GM21619 (cell line): ENCODE measurements around the gene CARM1.
"Not testable (repeated sequence)": the region's sequence is repeated elsewhere in the genome, so short reads cannot be mapped to it uniquely, and the experiment has no call there.

Experiments used
- ATAC-seq: cut with Tn5 transposase; IDR thresholded peaks from one replicate; pipeline ENCODE4 v1.9.1; 2021; ENCODE audit not compliant: unreplicated experiment

CARM1 gene

DNA sequence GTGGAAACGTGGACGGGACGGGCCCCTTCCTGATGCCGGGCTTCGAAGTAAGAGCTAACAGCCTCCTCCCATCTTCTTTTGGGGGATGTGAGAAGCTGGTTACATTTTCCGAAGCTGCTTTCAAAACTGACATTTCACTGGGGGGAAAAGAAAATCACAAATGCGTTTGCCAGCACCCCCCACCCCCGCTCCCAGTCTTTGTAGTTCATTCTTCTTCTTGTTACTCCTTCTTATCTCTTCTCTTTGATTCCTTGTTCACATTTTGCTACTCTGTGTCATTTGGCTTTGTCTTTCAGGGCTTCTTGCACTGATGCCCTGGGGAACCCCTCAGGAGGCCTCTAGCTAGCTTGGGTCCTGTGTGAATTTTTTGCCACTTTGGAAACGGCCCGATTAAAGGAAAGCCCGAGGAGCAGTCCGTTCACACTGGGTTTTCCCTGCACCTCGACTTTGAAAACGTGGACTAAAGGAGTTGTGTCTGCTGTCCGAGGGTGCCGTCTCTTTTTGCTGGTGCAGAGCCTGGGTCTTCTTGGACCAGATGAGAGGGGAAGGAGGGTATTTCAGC lies 1.3 kb downstream of the CARM1 start:
- ATAC-seq = no peak

DNA sequence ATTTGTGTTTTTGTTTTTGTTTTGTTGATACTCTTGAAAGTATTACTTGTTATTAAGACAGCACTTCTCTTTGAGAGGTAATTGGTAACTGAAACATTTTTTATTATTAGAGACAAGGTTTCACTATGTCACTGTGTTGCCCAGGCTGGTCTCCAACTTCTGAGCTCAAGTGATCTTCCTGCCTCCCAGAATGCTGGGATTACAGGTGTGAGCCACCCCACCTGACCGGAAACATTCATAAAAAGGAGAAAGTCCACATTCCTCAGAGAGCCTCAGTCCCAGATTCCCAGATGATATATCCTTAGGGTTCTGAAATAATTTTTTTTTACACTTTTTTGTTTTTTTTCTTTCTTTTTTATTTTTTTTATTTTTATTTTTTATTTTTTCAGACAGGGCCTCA lies 2.7 kb downstream of the CARM1 start:
- ATAC-seq = no peak

DNA sequence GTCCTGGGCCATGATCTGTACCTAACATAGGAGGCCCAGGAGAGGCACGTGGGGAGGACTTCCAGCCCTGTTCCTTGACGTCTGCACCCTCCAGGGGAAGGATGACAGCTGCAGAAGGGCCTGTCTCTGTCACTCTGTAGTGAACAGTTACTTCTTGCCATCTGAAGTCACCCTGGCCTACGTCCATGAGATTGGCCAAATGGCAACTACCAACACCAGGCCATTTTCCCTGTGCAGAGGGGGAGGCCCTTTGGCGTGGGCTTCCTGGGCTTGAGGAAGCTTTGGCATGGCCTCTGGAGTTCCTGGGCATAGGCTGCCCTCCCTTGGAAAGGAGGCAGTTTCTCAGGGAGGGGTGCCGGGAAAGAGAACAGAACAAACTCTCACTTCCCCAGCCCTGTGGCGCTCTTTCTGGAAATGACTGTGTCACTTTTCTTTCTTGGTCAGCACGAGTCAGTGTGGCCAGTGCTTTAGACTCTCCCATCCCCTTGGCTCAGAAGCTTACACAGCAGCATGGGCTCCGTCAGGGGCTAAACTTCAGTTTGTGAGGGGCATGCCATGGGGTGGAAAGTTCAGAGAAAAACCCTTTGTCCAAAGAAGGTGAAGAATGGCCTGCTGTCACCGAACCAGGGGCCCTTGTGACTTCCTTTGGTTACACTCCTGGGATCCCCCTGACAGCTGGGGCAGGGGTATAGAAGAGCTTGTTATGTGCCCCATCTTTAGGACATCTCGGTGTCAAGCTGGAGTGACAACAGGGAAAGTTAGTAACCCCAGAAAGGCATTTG lies 5.3 kb downstream of the CARM1 start:
- peak; percentile 55 for ATAC-seq

DNA sequence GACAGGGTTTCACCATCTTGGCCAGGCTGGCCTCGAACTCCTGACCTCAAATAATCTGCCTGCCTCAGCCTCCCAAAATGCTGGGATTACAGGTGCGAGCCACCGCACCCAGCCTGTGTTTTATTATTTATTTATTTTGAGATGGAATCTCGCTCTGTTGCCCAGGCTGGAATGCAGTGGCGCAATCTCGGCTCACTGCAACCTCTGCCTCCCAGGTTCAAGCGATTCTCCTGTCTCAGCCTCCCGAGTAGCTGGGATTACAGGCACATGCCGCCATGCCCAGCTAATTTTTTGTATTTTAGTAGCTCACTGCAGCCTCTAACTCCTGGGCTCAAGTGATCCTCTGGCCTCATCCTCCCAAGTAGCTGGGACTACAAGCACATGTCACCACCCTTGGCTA lies 6.3 kb downstream of the CARM1 start:
- ATAC-seq = not testable (repeated sequence)

DNA sequence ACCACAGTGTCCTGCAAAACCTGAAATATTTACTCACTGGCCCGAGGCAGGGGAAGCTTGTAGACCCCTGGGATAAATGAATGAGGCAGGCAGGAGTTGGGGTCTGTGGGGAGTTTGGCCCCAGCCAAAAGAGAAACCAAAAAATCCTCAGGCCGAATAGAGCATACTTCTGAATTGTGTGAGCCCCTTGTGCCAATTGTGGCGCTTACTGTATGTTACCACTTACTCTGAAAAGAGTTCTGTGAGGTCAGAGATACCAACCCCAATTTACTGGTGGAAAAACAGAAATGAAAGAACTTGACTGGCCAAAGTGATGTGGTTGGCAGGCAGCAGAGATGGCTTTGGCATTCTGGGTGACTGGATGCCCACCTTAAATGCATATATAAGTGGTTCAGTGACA lies 6.9 kb downstream of the CARM1 start:
- ATAC-seq = no peak

DNA sequence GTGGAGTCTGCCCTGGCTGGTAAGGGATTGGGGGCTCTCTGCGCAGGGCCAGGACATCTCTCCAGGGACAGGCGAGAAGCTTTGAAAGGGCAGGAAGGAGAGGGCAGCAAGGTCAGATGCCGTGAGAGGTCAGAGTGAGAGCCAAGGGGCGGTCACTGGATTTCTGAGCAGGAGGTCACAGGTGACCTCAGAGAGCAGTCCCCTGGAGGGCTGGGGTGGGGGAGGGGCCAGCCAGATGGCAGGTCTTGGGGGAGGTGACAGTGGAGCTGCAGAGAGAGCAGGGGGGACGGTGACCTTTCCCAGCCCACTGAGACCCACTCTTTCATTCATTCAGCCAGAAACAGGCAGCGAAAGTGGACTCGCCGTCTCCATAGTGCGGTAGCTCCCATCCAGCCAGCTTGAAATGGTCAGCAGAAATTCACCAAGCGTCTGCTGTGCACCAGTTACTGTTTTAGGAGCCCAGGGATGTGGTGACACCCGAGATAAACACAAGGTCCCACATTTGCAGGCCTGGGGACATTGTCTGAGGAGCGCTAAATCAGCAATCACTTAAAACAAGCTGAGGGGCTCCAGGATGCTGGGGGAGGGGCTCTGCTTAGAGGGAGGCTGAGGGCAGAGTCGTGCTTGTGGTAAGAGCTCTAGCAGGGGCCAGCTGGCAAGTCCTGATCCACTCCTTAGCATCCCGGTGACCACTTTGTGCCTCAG lies 10.2 kb downstream of the CARM1 start:
- no peak for ATAC-seq

DNA sequence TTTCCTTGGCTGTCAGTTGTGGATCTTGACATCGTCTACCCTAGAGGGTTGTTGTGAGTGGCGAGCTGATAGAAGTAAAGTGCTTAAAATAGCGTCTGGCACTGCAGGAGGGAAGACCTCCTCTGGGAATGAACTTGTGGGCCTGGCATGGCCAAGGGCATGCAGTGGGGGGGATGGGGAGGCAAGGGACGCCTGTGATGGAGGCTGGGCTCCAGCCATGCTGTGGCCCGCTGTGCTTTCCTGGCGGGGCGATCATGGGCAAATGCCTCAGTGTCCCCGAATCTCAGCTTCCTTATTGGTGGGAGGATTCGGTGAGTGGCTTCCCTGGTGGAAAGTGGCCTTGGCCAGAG lies 10.7 kb downstream of the CARM1 start:
- no peak for ATAC-seq

DNA sequence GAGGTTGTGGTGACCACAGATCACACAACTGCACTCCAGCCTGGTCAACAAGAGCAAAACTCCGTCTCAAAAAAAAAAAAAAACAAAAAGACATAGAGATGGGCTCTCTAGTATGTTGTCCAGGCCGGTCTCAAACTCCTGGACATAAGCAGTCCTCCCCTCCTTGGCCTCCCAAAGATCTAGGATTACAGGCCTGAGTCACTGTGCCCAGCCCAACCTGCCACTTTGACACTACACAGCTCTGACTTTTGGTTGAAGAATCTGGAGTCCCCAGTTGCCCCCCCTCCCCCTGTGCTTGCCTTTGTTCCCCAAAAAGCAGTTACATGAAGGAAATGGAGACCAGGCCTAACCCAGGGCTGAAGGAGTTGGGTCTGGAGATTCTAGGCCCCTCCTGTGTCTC lies 12.9 kb downstream of the CARM1 start:
- no peak for ATAC-seq

DNA sequence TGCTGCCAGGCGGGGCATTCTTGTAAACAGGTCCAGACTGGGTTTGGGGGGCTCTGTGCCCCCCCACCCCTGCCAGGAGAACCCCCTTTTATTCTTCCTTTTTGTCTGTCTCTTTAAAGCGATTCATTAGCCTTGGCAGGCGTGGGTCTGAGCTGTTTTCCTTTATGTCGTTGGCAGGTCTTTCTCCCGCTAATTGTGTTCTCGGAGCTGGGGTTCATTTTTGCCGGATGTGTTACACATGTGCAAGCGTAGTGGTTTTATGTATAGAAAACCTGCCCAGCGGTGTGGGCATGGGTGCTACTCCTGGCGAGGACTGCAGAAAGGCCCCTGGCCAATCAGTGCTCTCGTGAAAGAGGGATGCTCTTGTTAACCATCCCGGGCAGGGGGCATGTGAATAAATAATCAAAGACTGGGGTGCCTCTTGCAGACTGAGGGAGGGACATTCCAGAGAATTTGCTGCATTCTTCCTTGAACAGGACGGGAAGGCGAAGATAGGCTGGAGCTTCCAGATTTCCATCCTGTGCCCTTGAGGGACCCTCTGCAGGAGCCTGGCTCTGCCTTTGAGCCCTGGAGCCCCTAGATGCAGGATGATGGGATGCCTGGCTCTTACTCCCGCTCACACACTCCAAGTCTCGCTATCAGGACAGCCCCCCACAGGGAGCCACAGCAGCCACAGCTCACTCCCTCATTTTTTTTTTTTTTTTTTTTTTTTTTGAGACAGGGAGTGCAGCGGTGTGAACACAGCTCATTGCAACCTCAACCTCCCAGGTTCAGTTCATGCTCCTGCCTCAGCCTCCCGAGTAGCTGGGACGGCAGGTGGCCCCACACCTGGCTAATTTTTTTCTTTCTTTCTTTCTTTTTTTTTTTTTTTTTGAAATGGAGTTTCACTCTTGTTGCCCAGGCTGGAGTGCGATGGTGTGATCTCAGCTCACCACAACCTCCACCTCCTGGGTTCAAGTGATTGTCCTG lies 14.1 kb downstream of the CARM1 start:
- ATAC-seq = no peak

DNA sequence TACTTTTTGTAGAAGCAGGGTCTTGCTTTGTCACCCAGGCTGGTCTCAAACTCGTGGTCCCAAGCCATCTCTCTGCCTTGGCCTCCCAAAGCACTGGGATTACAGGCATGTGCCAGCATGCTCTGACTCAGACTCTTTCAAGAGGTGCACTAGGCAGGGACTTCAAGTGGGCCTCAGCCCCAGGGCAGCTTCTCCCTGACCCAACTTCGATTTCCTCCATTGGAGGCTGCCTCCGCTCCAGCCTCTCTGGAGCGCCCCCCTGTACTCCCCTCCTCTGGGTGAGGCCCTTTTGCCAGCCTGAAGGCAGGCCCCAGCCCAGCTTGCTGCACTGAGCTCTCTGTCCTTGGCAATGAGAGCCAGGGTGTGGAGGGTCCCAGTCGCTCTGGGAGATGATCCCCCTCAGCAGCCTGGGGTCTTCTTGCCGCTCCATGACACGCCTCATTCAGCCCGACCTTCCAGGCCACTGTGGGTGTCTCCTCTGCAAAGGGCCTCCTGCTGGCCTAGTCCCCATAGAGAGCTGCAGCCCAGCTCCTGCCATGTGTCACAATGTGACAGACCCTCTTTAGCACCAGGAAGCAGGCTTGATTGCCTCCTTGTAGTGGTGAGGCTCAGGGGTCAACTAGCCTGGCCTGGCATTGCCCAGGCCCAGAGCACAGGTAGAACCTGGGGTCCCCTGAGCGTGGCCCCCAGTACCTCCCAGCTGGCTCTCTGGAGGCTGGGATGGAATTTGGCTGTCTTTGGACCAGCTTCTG lies 16.4 kb downstream of the CARM1 start:
- no peak for ATAC-seq

DNA sequence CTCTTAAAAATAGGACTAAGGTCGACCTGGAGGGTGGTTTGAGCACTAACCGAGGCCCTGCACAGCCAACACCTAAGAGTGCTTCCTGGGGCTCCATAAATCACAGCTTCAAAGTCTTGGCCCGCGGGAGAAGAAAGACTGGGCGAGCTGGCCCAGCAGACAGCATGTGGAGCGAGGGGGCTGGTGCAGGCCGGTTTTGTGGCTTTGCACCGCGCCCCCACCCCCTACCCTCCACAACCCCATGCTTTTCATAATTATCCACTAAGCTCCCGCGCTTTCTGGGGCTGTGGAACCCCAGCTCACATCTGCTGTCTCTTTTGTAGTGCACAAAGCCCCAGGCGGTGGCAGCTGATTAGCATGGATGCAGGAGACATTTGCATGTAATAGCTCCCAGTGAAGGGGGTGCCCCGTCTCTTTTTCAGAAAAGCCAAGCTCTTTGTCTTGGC lies 17.1 kb downstream of the CARM1 start:
- no peak for ATAC-seq

DNA sequence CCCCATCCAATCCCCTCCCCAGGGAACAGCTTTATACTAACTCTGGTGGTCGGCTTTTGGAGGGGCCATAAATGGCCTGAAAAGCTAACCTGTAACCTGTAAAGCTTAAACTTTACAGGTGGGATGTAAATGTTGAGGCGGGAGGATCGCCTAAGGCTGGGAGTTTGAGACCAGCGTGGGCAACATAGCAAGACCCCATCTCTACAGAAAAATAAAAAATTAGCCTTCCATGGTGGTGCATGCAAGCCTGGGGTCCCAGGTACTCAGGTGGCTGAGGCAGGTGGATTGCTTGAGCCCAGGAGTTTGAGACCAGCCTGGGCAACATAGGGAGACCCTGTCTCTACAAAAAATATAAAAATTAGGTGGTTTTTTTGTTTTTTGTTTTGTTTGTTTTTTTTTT lies 18.5 kb downstream of the CARM1 start:
- no peak for ATAC-seq

DNA sequence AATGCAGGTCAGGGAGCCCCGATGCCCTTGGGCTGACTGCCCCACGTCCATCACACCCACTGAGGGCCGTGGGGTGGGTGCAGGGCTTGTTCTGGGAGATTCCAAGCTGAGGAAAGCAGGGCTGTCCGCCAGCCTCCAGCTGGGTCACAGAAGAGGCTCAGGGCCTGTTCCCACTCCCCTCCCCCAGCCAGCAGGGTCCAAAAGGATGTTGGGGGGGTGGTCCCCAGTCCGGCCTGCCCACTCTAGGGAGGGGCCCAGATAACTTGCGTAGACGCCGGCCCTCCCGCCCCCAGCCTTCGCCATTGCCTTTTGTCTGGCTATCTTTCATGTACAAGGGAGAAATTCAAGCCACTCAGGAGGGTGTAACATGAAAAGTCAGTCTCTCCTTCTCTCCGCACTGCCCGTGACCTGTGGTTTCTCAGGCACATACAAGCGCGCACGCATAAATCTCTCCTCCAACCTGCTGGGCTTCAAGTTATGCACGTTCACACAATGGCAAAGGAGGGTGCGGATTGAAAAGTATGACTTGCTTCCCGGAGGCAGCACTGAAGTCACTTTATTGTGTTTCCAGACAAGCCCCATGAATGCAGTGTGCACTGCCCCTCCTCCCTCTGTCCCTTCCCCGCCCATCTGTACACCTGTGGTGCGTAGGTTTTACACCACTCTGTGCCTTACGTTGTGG lies 20.2 kb downstream of the CARM1 start:
- ATAC-seq = no peak

DNA sequence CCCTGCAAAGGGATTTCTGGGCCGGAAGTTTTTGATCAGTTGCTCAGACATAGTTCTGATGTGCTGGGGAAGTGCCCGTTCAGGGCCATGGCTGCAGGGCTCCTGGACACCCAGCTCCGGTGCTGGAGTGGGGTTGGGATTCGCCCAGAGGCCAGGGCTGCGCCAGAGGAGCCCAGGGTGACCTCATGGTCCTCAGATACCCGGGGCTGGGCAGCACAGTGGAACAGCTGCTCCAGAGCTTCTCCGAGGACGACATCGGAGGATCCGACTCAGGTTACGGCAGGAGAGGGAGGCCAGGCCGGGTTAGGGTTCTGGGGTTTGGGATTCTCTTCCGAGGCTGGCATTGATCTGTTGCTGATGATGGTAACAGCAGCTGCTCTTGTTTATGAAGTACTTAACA lies 20.9 kb downstream of the CARM1 start:
- ATAC-seq = no peak

DNA sequence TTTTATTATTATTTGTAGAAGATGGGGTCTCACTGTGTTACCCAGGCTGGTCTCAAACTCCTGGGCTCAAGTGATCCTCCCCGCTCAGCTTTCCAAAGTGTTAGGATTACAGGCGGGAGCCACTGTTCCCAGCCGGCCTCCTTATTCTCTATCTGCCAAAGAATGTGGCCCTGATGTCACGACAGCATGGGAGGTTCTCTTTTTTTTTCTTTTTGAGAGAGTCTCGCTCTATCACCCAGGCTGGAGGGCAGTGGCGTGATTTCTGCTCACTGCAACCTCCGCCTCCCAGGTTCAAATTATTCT lies 23.5 kb downstream of the CARM1 start:
- ATAC-seq = no peak

DNA sequence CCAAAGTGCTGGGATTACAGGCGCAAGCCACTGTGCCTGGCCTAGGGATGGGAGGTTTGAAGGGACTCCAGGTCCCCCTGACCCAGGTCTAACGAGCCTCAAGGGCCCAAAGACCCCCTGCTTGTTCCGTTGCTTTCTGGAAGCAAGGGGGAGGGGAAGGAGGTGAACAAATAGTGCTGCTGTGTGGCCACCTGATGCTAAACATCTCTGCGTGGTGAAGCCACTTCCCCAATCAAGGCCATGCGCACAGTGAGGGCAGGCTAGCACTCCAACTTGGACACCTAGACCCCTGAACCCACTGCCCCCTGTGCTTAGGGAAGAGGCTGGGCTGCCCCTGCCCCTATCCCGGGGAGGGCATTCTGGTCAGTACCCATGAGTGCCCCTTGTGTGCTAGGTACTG lies 24.0 kb downstream of the CARM1 start:
- no peak for ATAC-seq

DNA sequence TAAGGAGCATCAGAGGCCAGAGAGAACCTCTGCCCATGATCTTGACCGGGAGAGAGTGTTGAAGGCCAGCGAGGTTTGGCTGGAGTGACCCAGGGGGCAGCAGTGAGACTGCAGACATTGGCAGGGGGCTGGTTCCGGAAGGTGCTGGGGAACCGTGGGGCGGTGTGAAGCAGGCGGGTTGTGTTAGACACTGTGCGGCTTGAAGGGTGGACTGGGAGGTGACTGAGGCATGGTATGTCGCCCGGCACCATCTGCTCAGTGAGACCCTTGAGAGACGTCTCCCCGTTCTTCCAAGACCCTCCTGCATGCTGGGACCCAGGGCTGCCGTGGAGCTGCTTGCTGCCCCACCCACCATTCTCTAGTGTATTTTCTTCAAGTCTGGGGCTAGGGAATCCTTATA lies 24.6 kb downstream of the CARM1 start:
- ATAC-seq = no peak

DNA sequence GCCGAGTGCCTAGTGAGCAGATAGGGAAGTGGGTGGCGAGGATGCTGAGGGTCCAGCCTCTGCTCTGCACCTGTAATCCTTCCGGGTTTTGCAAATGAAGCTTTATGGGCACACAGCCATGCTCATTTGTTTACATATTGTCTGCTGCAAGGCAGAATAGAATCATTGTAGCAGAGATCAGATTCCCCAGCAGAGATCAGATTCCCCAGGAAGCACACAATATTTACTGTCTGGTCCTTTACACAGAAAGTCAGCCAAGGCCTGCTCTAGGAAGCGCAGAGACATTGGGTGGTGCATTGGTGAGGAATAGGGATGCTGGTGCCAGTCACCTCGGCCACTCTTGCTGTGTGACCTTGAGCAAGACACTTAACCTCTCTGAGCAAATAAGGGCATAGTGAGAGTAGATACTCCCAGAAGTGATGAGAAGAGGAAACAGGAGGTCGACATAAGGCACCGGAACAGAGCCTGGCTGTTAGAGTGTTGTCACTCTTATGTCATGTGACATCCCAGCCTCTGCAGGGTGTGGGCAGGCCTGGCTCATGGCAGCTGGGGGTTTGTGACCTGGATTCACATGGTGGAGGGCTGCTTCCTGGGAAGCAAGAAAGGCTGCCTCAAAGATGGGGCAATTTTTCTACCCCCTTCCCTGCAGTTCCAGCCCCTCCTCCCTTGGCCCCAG lies 25.6 kb downstream of the CARM1 start:
- ATAC-seq = no peak

DNA sequence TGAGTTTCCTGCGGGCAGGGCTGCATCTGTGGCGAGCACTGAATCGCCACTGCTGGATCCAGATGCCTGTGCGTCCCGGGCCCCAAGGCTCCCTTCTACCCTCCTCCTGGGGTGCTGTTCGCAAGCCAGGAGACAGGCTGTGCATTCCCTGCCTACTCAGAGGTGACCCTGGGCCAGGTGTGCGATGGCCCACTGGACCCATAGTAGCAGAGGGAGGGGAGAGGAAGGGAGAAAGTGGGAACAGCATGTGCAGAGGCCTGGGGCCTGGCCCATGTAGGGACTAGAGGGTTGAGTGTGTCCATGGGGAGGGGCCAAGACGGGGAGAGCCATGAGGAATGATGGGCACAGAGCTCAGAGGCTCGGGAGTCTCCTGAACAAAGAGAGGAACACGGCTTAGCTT lies 27.3 kb downstream of the CARM1 start:
- no peak for ATAC-seq
